Naive thymus-derived CD8-positive, alpha-beta T cell (primary cell): Measurements from ENCODE around the gene MYL4. TPM values are rescaled to one million over a fixed set of nuclear protein-coding genes. Genes with fewer than 3 reads are reported as not detected.

Experiments used
- ATAC-seq, 2 donors: fragments of 150-1000 bp; cut with Tn5 transposase in 1 of 2; sonication (Bioruptor Pico), chemical (Tn5 transposase) in 1 of 2; 1 replicate in 1 of 2; 2 replicates in 1 of 2; pipeline ENCODE4 v1.10.0; 2021; ENCODE audit warnings: mild to moderate bottlenecking in 2 of 2, moderate library complexity in 2 of 2
- POLR2A ChIA-PET: fragments of 350-600 bp; sonication (Branson Sonifier 250); formaldehyde crosslinking; loops from one replicate; lab custom pipeline; 2021; ENCODE audit warnings: antibody characterized with exemption; lab: Charles Lee
- DNase-seq, 10 donors: peaks; one replicate each; pipeline versions ENCODE4 v3.0.0 to v3.0.0-alpha.2; 2020 to 2022
- H3K27ac Mint-ChIP-seq, 10 donors: one replicate each; pipeline ENCODE4 v1.8.0; 2020 to 2022; ENCODE audit warnings: mild to moderate bottlenecking in 10 of 10, mixed read lengths in 10 of 10, moderate library complexity in 4 of 10, inconsistent platforms in 1 of 10
- H3K27me3 Mint-ChIP-seq, 5 donors: one replicate each; pipeline ENCODE4 v1.8.0; 2021 to 2022; ENCODE audit warnings: mixed read lengths in 5 of 5
- H3K36me3 Mint-ChIP-seq, 3 donors: one replicate each; pipeline ENCODE4 v1.8.0; 2020 to 2022; ENCODE audit warnings: mixed read lengths in 3 of 3, mild to moderate bottlenecking in 2 of 3, inconsistent platforms in 1 of 3
- H3K4me1 Mint-ChIP-seq, 4 donors: one replicate each; pipeline ENCODE4 v1.8.0; 2021 to 2022; ENCODE audit warnings: mixed read lengths in 4 of 4
- H3K4me3 Mint-ChIP-seq, 10 donors: one replicate each; pipeline ENCODE4 v1.8.0; 2020 to 2022; ENCODE audit warnings: mild to moderate bottlenecking in 10 of 10, mixed read lengths in 10 of 10, moderate library complexity in 6 of 10, inconsistent platforms in 1 of 10
- H3K9me3 Mint-ChIP-seq, 9 donors: one replicate each; pipeline ENCODE4 v1.8.0; 2020 to 2022; ENCODE audit warnings: mixed read lengths in 9 of 9, mild to moderate bottlenecking in 3 of 9, inconsistent platforms in 1 of 9, moderate library complexity in 1 of 9
- polyA plus RNA-seq, 3 donors: library from polyadenylated mRNA; unstranded; fragments of 300-500 nt; fragmentation: Illumina TruSeq; gene quantifications; one replicate each; pipeline ENCODE4 v1.2.3, GENCODE V29; 2021
- total RNA-seq, 8 experiments: library from RNA in 2 of 8; stranded (reverse) in 2 of 8; gene quantifications; one replicate each; pipeline ENCODE4 v1.2.3 and lab custom pipeline; 2021 to 2026

Gene MYL4
- total and polyA plus RNA-seq, 5 experiments from 2014 or later: not detected

GRCh38 chr17:47224966-47225365, 15.8 kb downstream of the MYL4 start:
- Mint-ChIP-seq H3K27me3 (peaks cover 0 to 2% (median 0%) of the 10 kb centered on the region in 5 donors), H3K36me3 (peaks cover 0 to 9% (median 0%) of the 10 kb centered on the region in 3 donors), H3K27ac (peak overlapping the region in 4 of 10 donors; percentile 19 to 49 (median 41)), H3K4me3 (no peak overlapping the region), H3K9me3 (peaks cover 0 to 11% (median 0%) of the 10 kb centered on the region in 9 donors), H3K4me1 (peaks cover 18 to 27% (median 25%) of the 10 kb centered on the region in 4 donors)
- DNase-seq (no peak), ATAC-seq (no peak)
- POLR2A ChIA-PET: interaction anchor here (0.7 kb wide), 1 partner anchor 14 kb away, joined by 3 read pairs; no protein-coding TSS in a partner anchor

GRCh38 chr17:47225436-47225858, 16.3 kb downstream of the MYL4 start:
- DNase-seq (no peak), ATAC-seq (no peak)
- Mint-ChIP-seq H3K4me3 (no peak overlapping the region), H3K27me3 (peaks cover 0 to 6% (median 2%) of the 10 kb centered on the region in 5 donors), H3K4me1 (peaks cover 13 to 27% (median 25%) of the 10 kb centered on the region in 4 donors), H3K9me3 (peaks cover 0 to 11% (median 0%) of the 10 kb centered on the region in 9 donors), H3K27ac (peak overlapping the region in 5 of 10 donors; percentile 40 to 72 (median 49)), H3K36me3 (peaks cover 0 to 9% (median 0%) of the 10 kb centered on the region in 3 donors)
- POLR2A ChIA-PET: interaction anchor here (0.7 kb wide), 1 partner anchor 15 kb away, joined by 3 read pairs; no protein-coding TSS in a partner anchor

- Mint-ChIP-seq H3K4me1 (peaks cover 13 to 27% (median 19%) of the 10 kb centered on the region in 4 donors), H3K4me3 (no peak overlapping the region), H3K27me3 (peaks cover 1 to 11% (median 6%) of the 10 kb centered on the region in 5 donors), H3K27ac (peak overlapping the region in 4 of 10 donors; percentile 40 to 72 (median 44)), H3K36me3 (peaks cover 0 to 9% (median 0%) of the 10 kb centered on the region in 3 donors), H3K9me3 (peaks cover 0 to 11% (median 0%) of the 10 kb centered on the region in 9 donors)
- no peak for DNase-seq
- no peak for ATAC-seq
- POLR2A ChIA-PET: interaction anchor here (0.7 kb wide), 1 partner anchor 15 kb away, joined by 3 read pairs; no protein-coding TSS in a partner anchor
These were observed 17.0 kb downstream of the MYL4 start for GRCh38 chr17:47225911-47226688.

GRCh38 chr17:47227862-47228261, 18.7 kb downstream of the MYL4 start:
- no peak for DNase-seq
- POLR2A ChIA-PET: interaction anchor here (0.6 kb wide), 1 partner anchor 328 kb away, joined by 6 read pairs; no protein-coding TSS in a partner anchor
- Mint-ChIP-seq H3K27ac (peak overlapping the region in 2 of 10 donors; percentile 27 to 33), H3K4me1 (peaks cover 9 to 22% (median 13%) of the 10 kb centered on the region in 4 donors), H3K4me3 (no peak overlapping the region), H3K27me3 (peaks cover 1 to 11% (median 6%) of the 10 kb centered on the region in 5 donors), H3K36me3 (peaks cover 0 to 9% (median 0%) of the 10 kb centered on the region in 3 donors), H3K9me3 (peaks cover 0 to 11% (median 0%) of the 10 kb centered on the region in 9 donors)
- no peak for ATAC-seq

- H3K4me1 Mint-ChIP-seq: peaks cover 9 to 20% (median 13%) of the 10 kb centered on the region in 4 donors
- DNase-seq: peak; percentile 30 to 83 (median 55)
- peak; percentile 87 to 93 for ATAC-seq
- H3K4me3 Mint-ChIP-seq: peak overlapping the region; percentile 30 to 72 (median 62)
- POLR2A ChIA-PET: interaction anchor here (0.5 to 0.7 kb wide), 3 partner anchors 28 to 385 kb away, joined by 3 to 5 read pairs (median 4); no protein-coding TSS in a partner anchor
- peaks cover 1 to 11% (median 6%) of the 10 kb centered on the region in 5 donors for H3K27me3 Mint-ChIP-seq
- peak overlapping the region in 3 of 10 donors; percentile 4 to 72 (median 63) for H3K27ac Mint-ChIP-seq
- no peaks in the 10 kb centered on the region for H3K36me3 Mint-ChIP-seq
- no peaks in the 10 kb centered on the region for H3K9me3 Mint-ChIP-seq
These were observed 20.6 kb downstream of the MYL4 start for GRCh38 chr17:47229535-47230443.

- POLR2A ChIA-PET: no interaction called here
- peaks cover 9 to 20% (median 13%) of the 10 kb centered on the region in 4 donors for H3K4me1 Mint-ChIP-seq
- H3K36me3 Mint-ChIP-seq: no peaks in the 10 kb centered on the region
- ATAC-seq: no peak
- H3K27me3 Mint-ChIP-seq: peaks cover 1 to 11% (median 6%) of the 10 kb centered on the region in 5 donors
- peak overlapping the region in 2 of 10 donors; percentile 25 to 72 for H3K4me3 Mint-ChIP-seq
- no peaks in the 10 kb centered on the region for H3K9me3 Mint-ChIP-seq
- peak overlapping the region in 1 of 10 donors; percentile 1 for H3K27ac Mint-ChIP-seq
- no peak for DNase-seq
These were observed 21.7 kb downstream of the MYL4 start for GRCh38 chr17:47230864-47231263.

- no peak for DNase-seq
- Mint-ChIP-seq H3K4me1 (peaks cover 9 to 20% (median 13%) of the 10 kb centered on the region in 4 donors), H3K36me3 (no peaks in the 10 kb centered on the region), H3K9me3 (no peaks in the 10 kb centered on the region), H3K27me3 (peaks cover 1 to 11% (median 6%) of the 10 kb centered on the region in 5 donors), H3K4me3 (no peak overlapping the region), H3K27ac (no peak overlapping the region)
- no peak for ATAC-seq
- POLR2A ChIA-PET: no interaction called here
These were observed 22.2 kb downstream of the MYL4 start for GRCh38 chr17:47231334-47231733.

- Mint-ChIP-seq H3K4me3 (no peak overlapping the region), H3K36me3 (no peaks in the 10 kb centered on the region), H3K27me3 (peaks cover 1 to 11% (median 6%) of the 10 kb centered on the region in 5 donors), H3K4me1 (peaks cover 9 to 20% (median 13%) of the 10 kb centered on the region in 4 donors), H3K27ac (no peak overlapping the region), H3K9me3 (no peaks in the 10 kb centered on the region)
- POLR2A ChIA-PET: no interaction called here
- DNase-seq: no peak
- ATAC-seq: no peak
These were observed 22.7 kb downstream of the MYL4 start for GRCh38 chr17:47231866-47232265.

GRCh38 chr17:47232465-47232864, 23.3 kb downstream of the MYL4 start:
- H3K36me3 Mint-ChIP-seq: no peaks in the 10 kb centered on the region
- ATAC-seq: no peak
- H3K27me3 Mint-ChIP-seq: peaks cover 1 to 11% (median 6%) of the 10 kb centered on the region in 5 donors
- H3K4me3 Mint-ChIP-seq: no peak overlapping the region
- DNase-seq: no peak
- H3K9me3 Mint-ChIP-seq: no peaks in the 10 kb centered on the region
- POLR2A ChIA-PET: no interaction called here
- H3K4me1 Mint-ChIP-seq: peaks cover 9 to 20% (median 13%) of the 10 kb centered on the region in 4 donors
- no peak overlapping the region for H3K27ac Mint-ChIP-seq

- no peak for ATAC-seq
- no peak for DNase-seq
- Mint-ChIP-seq H3K36me3 (no peaks in the 10 kb centered on the region), H3K27me3 (peaks cover 1 to 4% (median 3%) of the 10 kb centered on the region in 5 donors), H3K9me3 (no peaks in the 10 kb centered on the region), H3K27ac (peak overlapping the region in 1 of 10 donors; percentile 41), H3K4me1 (peaks cover 2 to 18% (median 4%) of the 10 kb centered on the region in 4 donors), H3K4me3 (no peak overlapping the region)
- POLR2A ChIA-PET: no interaction called here
These were observed 26.4 kb downstream of the MYL4 start for GRCh38 chr17:47235506-47235905.

- peaks cover 2 to 14% (median 4%) of the 10 kb centered on the region in 4 donors for H3K4me1 Mint-ChIP-seq
- ATAC-seq: no peak
- no peak for DNase-seq
- POLR2A ChIA-PET: no interaction called here
- H3K27me3 Mint-ChIP-seq: peaks cover 0 to 3% (median 0%) of the 10 kb centered on the region in 5 donors
- no peak overlapping the region for H3K4me3 Mint-ChIP-seq
- peak overlapping the region in 1 of 10 donors; percentile 53 for H3K27ac Mint-ChIP-seq
- H3K36me3 Mint-ChIP-seq: no peaks in the 10 kb centered on the region
- H3K9me3 Mint-ChIP-seq: no peaks in the 10 kb centered on the region
These were observed 26.8 kb downstream of the MYL4 start for GRCh38 chr17:47235923-47236322.

GRCh38 chr17:47237841-47238240, 28.7 kb downstream of the MYL4 start:
- POLR2A ChIA-PET: no interaction called here
- Mint-ChIP-seq H3K27me3 (peaks cover 0 to 3% (median 0%) of the 10 kb centered on the region in 5 donors), H3K4me3 (no peak overlapping the region), H3K9me3 (no peaks in the 10 kb centered on the region), H3K27ac (no peak overlapping the region), H3K36me3 (no peaks in the 10 kb centered on the region), H3K4me1 (peaks cover 2 to 11% (median 4%) of the 10 kb centered on the region in 4 donors)
- no peak for ATAC-seq
- no peak for DNase-seq
